Measurements from ENCODE around the gene ANOS1. TPM values are rescaled to one million over a fixed set of nuclear protein-coding genes. Genes with fewer than 3 reads are reported as not detected.

Gene ANOS1
- total RNA-seq, 1 donor = 7.5 TPM

- TF ChIP-seq CTCF (IDR thresholded peaks at IDR 0.05; ENCODE audit: insufficient read depth, low read length) = no peak
- no peak overlapping the region for H3K4me3 ChIP-seq (ENCODE audit: low read depth, low read length)
- no peak for DNase-seq (ENCODE audit: low read depth)
These were observed 127.8 kb downstream of the ANOS1 start for GRCh38 chrX:8604131-8604530.

GRCh38 chrX:8591501-8591900 is 140.4 kb downstream of the ANOS1 start:
- DNase-seq (ENCODE audit: low read depth) = no peak
- H3K4me3 ChIP-seq (ENCODE audit: low read depth, low read length) = no peak overlapping the region
- no peak for TF ChIP-seq CTCF (IDR thresholded peaks at IDR 0.05; ENCODE audit: insufficient read depth, low read length)

- TF ChIP-seq CTCF (IDR thresholded peaks at IDR 0.05; ENCODE audit: insufficient read depth, low read length) = no peak
- no peak overlapping the region for H3K4me3 ChIP-seq (ENCODE audit: low read depth, low read length)
- no peak for DNase-seq (ENCODE audit: low read depth)
These were observed 145.0 kb downstream of the ANOS1 start for GRCh38 chrX:8586953-8587352.

GRCh38 chrX:8579602-8580001 is 152.3 kb downstream of the ANOS1 start:
- no peak for TF ChIP-seq CTCF (IDR thresholded peaks at IDR 0.05; ENCODE audit: insufficient read depth, low read length)
- no peak for DNase-seq (ENCODE audit: low read depth)
- H3K4me3 ChIP-seq (ENCODE audit: low read depth, low read length) = no peak overlapping the region

- no peak overlapping the region for H3K4me3 ChIP-seq (ENCODE audit: low read depth, low read length)
- DNase-seq (ENCODE audit: low read depth) = no peak
- no peak for TF ChIP-seq CTCF (IDR thresholded peaks at IDR 0.05; ENCODE audit: insufficient read depth, low read length)
These were observed 155.1 kb downstream of the ANOS1 start for GRCh38 chrX:8576821-8577220.

GRCh38 chrX:8565729-8566128 is 166.2 kb downstream of the ANOS1 start:
- DNase-seq (ENCODE audit: low read depth) = no peak
- no peak for TF ChIP-seq CTCF (IDR thresholded peaks at IDR 0.05; ENCODE audit: insufficient read depth, low read length)
- H3K4me3 ChIP-seq (ENCODE audit: low read depth, low read length) = no peak overlapping the region

- TF ChIP-seq CTCF (IDR thresholded peaks at IDR 0.05; ENCODE audit: insufficient read depth, low read length) = no peak
- no peak overlapping the region for H3K4me3 ChIP-seq (ENCODE audit: low read depth, low read length)
- DNase-seq (ENCODE audit: low read depth) = no peak
These were observed 183.5 kb downstream of the ANOS1 start for GRCh38 chrX:8548446-8548845.
